HepG2 (cell line): ENCODE results near the gene ACSS2. TPM values are rescaled to one million over a fixed set of nuclear protein-coding genes. Genes with fewer than 3 reads are reported as not detected.

Source experiments
- ATAC-seq: fragments of 200-7000 bp; cut with Tn5 transposase; 3 replicates; pipeline ENCODE4 v1.9.1; 2020; ENCODE audit warnings: mild to moderate bottlenecking, moderate library complexity
- BruUV-seq: library from RNA; stranded (reverse); fragments of 400-500 nt; replicated peaks from 2 replicates; lab custom pipeline; 2021; lab: Mats Ljungman, UMichigan
- CTCF ChIA-PET: fragments of 300-600 bp; formaldehyde crosslinking; extraction: SDS; loops from one replicate; lab custom pipeline; 2021; ENCODE audit warnings: low total read pairs, inconsistent platforms, low intra/inter-chr PET ratio; lab: Yijun Ruan, JAX
- POLR2A ChIA-PET: fragments of 350-600 bp; sonication (Branson Sonifier 250); formaldehyde crosslinking; loops from one replicate; lab custom pipeline; 2020; ENCODE audit warnings: antibody characterized with exemption, inconsistent platforms; lab: Yijun Ruan, JAX
- DNase-seq: peaks from one replicate; pipeline ENCODE4 v3.0.0-alpha.2; 2015; ENCODE audit warnings: low spot score
- FAIRE-seq: peaks from 3 replicates; lab custom pipeline; 2011; peaks lifted over from hg19 to GRCh38; lab: Jason Lieb, UNC
- H2AFZ ChIP-seq: one replicate; pipeline ENCODE4 v1.6.1; 2011; ENCODE audit warnings: low read length, inconsistent platforms
- H3K27ac ChIP-seq: fragments of 300-600 bp; 3 replicates; pipeline ENCODE4 v1.8.0; 2011; ENCODE audit warnings: mixed run types, mild to moderate bottlenecking, mixed read lengths, low read length, inconsistent platforms; ENCODE audit not compliant: insufficient read depth; ENCODE audit errors: extremely low read length
- H3K27me3 ChIP-seq, 2 experiments: fragments of 200-600 bp in 1 of 2; 2 replicates in 1 of 2; 3 replicates in 1 of 2; pipeline versions ENCODE4 v1.6.0 to v1.8.0; 2011; ENCODE audit warnings: low read length in 2 of 2, mild to moderate bottlenecking in 2 of 2, moderate library complexity in 2 of 2, inconsistent platforms in 1 of 2; ENCODE audit not compliant: insufficient read depth in 2 of 2, control insufficient read depth in 1 of 2
- H3K36me3 ChIP-seq, 2 experiments: fragments of 200-600 bp in 1 of 2; replicated peaks in 1 of 2; 2 replicates in 1 of 2; 3 replicates in 1 of 2; pipeline versions ENCODE4 v1.5.1 to v1.8.0; 2011; ENCODE audit warnings: low read length in 2 of 2, inconsistent platforms in 1 of 2; ENCODE audit not compliant: insufficient read depth in 2 of 2, control insufficient read depth in 1 of 2
- H3K4me1 ChIP-seq: 2 replicates; pipeline ENCODE4 v1.5.1; 2012; ENCODE audit warnings: low read length, inconsistent platforms; ENCODE audit not compliant: insufficient read depth
- H3K4me2 ChIP-seq: 2 replicates; pipeline ENCODE4 v1.6.0; 2011; ENCODE audit warnings: low read depth, low read length, inconsistent platforms
- H3K4me3 ChIP-seq, 3 experiments: fragments of 200-600 bp in 1 of 3; sonication (generic), shearing (Covaris generic) in 1 of 3; replicated peaks in 1 of 3; 2 replicates each; pipeline ENCODE4 v1.5.1; 2011 to 2016; ENCODE audit warnings: low read length in 3 of 3, inconsistent platforms in 2 of 3, low read depth in 2 of 3, mild to moderate bottlenecking in 2 of 3, control low read depth in 1 of 3, mixed read lengths in 1 of 3; ENCODE audit not compliant: insufficient read depth in 1 of 3
- H3K79me2 ChIP-seq: one replicate; pipeline ENCODE4 v1.6.1; 2011; ENCODE audit warnings: low read length, inconsistent platforms; ENCODE audit not compliant: insufficient read depth
- H3K9ac ChIP-seq: 2 replicates; pipeline ENCODE4 v1.6.0; 2011; ENCODE audit warnings: mild to moderate bottlenecking, low read depth, low read length, inconsistent platforms; ENCODE audit not compliant: insufficient read depth
- H3K9me3 ChIP-seq: 2 replicates; pipeline ENCODE4 v1.5.1; 2012; ENCODE audit warnings: mild to moderate bottlenecking, low read length
- H4K20me1 ChIP-seq: 2 replicates; pipeline ENCODE4 v1.6.0; 2011; ENCODE audit warnings: inconsistent platforms, mild to moderate bottlenecking, low read length, moderate library complexity; ENCODE audit not compliant: insufficient read depth
- AGO1 ChIP-seq: fragments of 200-400 bp; formaldehyde crosslinking; IDR thresholded peaks from 2 replicates; pipeline ENCODE4 v1.6.1; 2017; ENCODE audit warnings: mild to moderate bottlenecking, low read depth, low read length, moderate library complexity; ENCODE audit not compliant: poor library complexity, severe bottlenecking
- CCAR2 ChIP-seq: fragments of 200-400 bp; formaldehyde crosslinking; optimal IDR thresholded peaks from 2 replicates; pipeline ENCODE3; 2018; ENCODE audit warnings: low read depth, mild to moderate bottlenecking, low read length, moderate library complexity
- FOXK2 ChIP-seq: fragments of 450-650 bp; IDR thresholded peaks from 2 replicates; pipeline ENCODE4 v1.6.1; 2016
- JUN ChIP-seq: sonication (generic); formaldehyde crosslinking; IDR thresholded peaks from 2 replicates; pipeline ENCODE4 v1.4.0; 2020; ENCODE audit warnings: mild to moderate bottlenecking, missing genetic modification reagents
- MAX ChIP-seq: IDR thresholded peaks from 2 replicates; pipeline ENCODE4 v1.6.1; 2012; ENCODE audit warnings: inconsistent platforms
- MYPOP ChIP-seq: sonication (generic); formaldehyde crosslinking; IDR thresholded peaks from 2 replicates; pipeline ENCODE4 v1.8.1; 2023; ENCODE audit warnings: mild to moderate bottlenecking, moderate library complexity, missing genetic modification reagents
- NFYB ChIP-seq: sonication (generic); formaldehyde crosslinking; IDR thresholded peaks from 2 replicates; pipeline ENCODE4 v1.4.0; 2020; ENCODE audit warnings: missing genetic modification reagents
- POLR2AphosphoS5 ChIP-seq: IDR thresholded peaks from 2 replicates; pipeline ENCODE4 v1.6.1; 2012; ENCODE audit warnings: low read depth, low read length
- RBM22 ChIP-seq: fragments of 200-400 bp; formaldehyde crosslinking; optimal IDR thresholded peaks from 2 replicates; pipeline ENCODE3; 2017; ENCODE audit warnings: mild to moderate bottlenecking, low read length, moderate library complexity
- RFX3 ChIP-seq: IDR thresholded peaks from 2 replicates; pipeline ENCODE4 v1.6.1; 2016; ENCODE audit warnings: missing biosample characterization, missing genetic modification reagents
- STAT6 ChIP-seq: sonication (generic); formaldehyde crosslinking; IDR thresholded peaks from 2 replicates; pipeline ENCODE4 v1.4.0; 2020; ENCODE audit warnings: missing genetic modification reagents, mild to moderate bottlenecking, borderline replicate concordance
- ZNF12 ChIP-seq: sonication (generic); formaldehyde crosslinking; IDR thresholded peaks from 2 replicates; pipeline ENCODE4 v1.5.0; 2020; ENCODE audit warnings: missing genetic modification reagents
- ZSCAN12 ChIP-seq: sonication (generic); formaldehyde crosslinking; IDR thresholded peaks from 2 replicates; pipeline ENCODE4 v1.9.0; 2021; ENCODE audit warnings: mild to moderate bottlenecking, missing genetic modification reagents
- WGBS: methylation state at CpG from one replicate; pipeline ENCODE4 v1.1.6; 2017; ENCODE audit warnings: low lambda C conversion rate; 5-methylcytosine and 5-hydroxymethylcytosine counted together
- in situ Hi-C: cut with HindIII; loops from 2 replicates; pipeline ENCODE4 v1.10.0; 2017; ENCODE audit warnings: low pct_unique_long_range_greater_than_20kb; ENCODE audit not compliant: extremely low pct_ligation_motif_present
- intact Hi-C: fragments of 100-400 bp; cut with micrococcal nuclease; formaldehyde crosslinking; loops from one replicate; pipeline ENCODE4 v1.10.0; 2022; ENCODE audit not compliant: unreplicated experiment
- polyA plus RNA-seq, 8 experiments: library from polyadenylated mRNA; depleted of rRNA in 3 of 8; stranded (reverse) in 7 of 8; unstranded in 1 of 8; fragments of >200 nt; fragmentation: Illumina TruSeq in 4 of 8; extraction: Trizol in 4 of 8; gene quantifications; 2 replicates each; pipeline versions ENCODE4 v1.2.1 to v1.2.3, GENCODE V29; 2011 to 2016; ENCODE audit warnings: low read depth in 4 of 8, missing spikeins in 1 of 8, mixed read lengths in 1 of 8; ENCODE audit not compliant: insufficient read depth in 1 of 8
- total RNA-seq, 5 experiments: library from RNA; depleted of rRNA; stranded (reverse); fragments of >200 nt; fragmentation: Illumina TruSeq; extraction: Trizol; gene quantifications; 2 replicates each; pipeline ENCODE4 v1.2.3, GENCODE V29; 2016; ENCODE audit warnings: low read depth in 1 of 5
- TF ChIP-seq, protein P1 (sequence below): sonication (generic); formaldehyde crosslinking; IDR thresholded peaks from 2 replicates; pipeline ENCODE4 v1.4.0; 2020; ENCODE audit warnings: missing genetic modification reagents
- TF ChIP-seq, protein P2 (sequence below): IDR thresholded peaks from 2 replicates; pipeline ENCODE4 v1.6.1; 2016; ENCODE audit warnings: low read depth, borderline replicate concordance

The ACSS2 gene
- total and polyA plus RNA-seq, 2 of the 13 experiments (the other 11 are each of a cell fraction or from before 2014, with no cell fraction given) = 72.8 to 89.7 TPM

- peaks cover 30 to 82% of the 10 kb centered on the region in 2 experiments for H3K36me3 ChIP-seq
- no TSS peak for BruUV-seq
- no peak overlapping the region for H2AFZ ChIP-seq
- TF ChIP-seq NFYB (CRISPR knock-in tag) (no peak), CCAR2 (no peak), RFX3 (CRISPR knock-in tag) (no peak), JUN (CRISPR knock-in tag) (no peak), STAT6 (no peak)
- in situ Hi-C loops = no loop called here
- no peak overlapping the region for H3K27ac ChIP-seq
- intact Hi-C loops = no loop called here
- no peaks in the 10 kb centered on the region for H3K4me1 ChIP-seq
- H3K9me3 ChIP-seq = no peaks in the 10 kb centered on the region; the same call in 1 of the 2 replicates
- POLR2A ChIA-PET = interaction anchor here (0.8 kb wide), 1 partner anchor 224 kb away, joined by 3 read pairs; no protein-coding TSS in a partner anchor
- CTCF ChIA-PET = no interaction called here
- WGBS = 73% methylated on average over 1 of the region's 1 CpG
- no peak for DNase-seq
- H3K4me3 ChIP-seq = no peak overlapping the region
- no peaks in the 10 kb centered on the region for H3K79me2 ChIP-seq
- ATAC-seq = no peak
- no peak overlapping the region for H3K9ac ChIP-seq
- no peak overlapping the region for H3K4me2 ChIP-seq
- no peak for FAIRE-seq
- H3K27me3 ChIP-seq = no peaks in the 10 kb centered on the region
- no peaks in the 10 kb centered on the region for H4K20me1 ChIP-seq
These were observed 51.3 kb downstream of the ACSS2 start for GRCh38 chr20:34927736-34928135.

DNA sequence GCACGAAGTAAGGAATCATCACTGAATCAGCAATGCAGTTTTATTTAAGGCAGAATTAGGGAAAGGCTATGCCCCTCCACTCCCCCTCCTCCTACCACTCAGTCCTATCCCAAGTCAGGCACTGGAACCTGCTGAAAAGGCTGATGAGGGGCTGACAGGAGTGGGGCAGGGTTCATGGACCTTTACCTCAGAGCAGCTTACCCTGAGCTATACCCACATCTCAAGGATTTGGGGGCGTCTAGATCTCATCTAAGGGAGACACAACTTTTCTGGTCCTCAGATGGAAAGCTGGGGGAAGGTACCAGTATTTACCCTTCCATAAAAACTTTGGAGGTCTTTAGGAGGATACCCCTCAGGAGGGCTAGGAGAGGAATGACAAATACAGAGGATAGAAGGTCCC is 52.0 kb downstream of the ACSS2 start:
- no peak overlapping the region for H2AFZ ChIP-seq
- no peak overlapping the region for H3K9ac ChIP-seq
- ATAC-seq (no peak), DNase-seq (no peak)
- BruUV-seq = no TSS peak
- in situ Hi-C loops = no loop called here
- no peaks in the 10 kb centered on the region for H3K79me2 ChIP-seq
- WGBS = 100% methylated on average over 2 of the region's 2 CpGs
- H3K27me3 ChIP-seq = no peaks in the 10 kb centered on the region
- H3K27ac ChIP-seq = no peak overlapping the region
- peaks cover 32 to 81% of the 10 kb centered on the region in 2 experiments for H3K36me3 ChIP-seq
- TF ChIP-seq MAX (no peak), AGO1 (no peak), ZNF12 (CRISPR knock-in tag) (0 out of 2 replicates have a peak, but pooled peaks have one; percentile 54), ZSCAN12 (CRISPR knock-in tag) (no peak), POLR2AphosphoS5 (0 out of 2 replicates have a peak, but pooled peaks have one; percentile 7), MYPOP (CRISPR knock-in tag) (no peak), FOXK2 (no peak), RBM22 (peak; percentile 63)
- TF ChIP-seq, protein P1, sequence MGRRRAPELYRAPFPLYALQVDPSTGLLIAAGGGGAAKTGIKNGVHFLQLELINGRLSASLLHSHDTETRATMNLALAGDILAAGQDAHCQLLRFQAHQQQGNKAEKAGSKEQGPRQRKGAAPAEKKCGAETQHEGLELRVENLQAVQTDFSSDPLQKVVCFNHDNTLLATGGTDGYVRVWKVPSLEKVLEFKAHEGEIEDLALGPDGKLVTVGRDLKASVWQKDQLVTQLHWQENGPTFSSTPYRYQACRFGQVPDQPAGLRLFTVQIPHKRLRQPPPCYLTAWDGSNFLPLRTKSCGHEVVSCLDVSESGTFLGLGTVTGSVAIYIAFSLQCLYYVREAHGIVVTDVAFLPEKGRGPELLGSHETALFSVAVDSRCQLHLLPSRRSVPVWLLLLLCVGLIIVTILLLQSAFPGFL (CRISPR knock-in tag) = no peak
- TF ChIP-seq, protein P2, sequence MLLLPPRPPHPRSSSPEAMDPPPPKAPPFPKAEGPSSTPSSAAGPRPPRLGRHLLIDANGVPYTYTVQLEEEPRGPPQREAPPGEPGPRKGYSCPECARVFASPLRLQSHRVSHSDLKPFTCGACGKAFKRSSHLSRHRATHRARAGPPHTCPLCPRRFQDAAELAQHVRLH (CRISPR knock-in tag) = no peak
- TF ChIP-seq, all 625 proteins: peak for 3
- Histone ChIP-seq H3K4me3 (no peak overlapping the region), H3K4me2 (no peak overlapping the region), H3K4me1 (no peaks in the 10 kb centered on the region), H4K20me1 (no peaks in the 10 kb centered on the region), H3K9me3 (no peaks in the 10 kb centered on the region)
- FAIRE-seq = no peak
- intact Hi-C loops = no loop called here
- CTCF ChIA-PET = no interaction called here
- POLR2A ChIA-PET = interaction anchor here (0.8 kb wide), 1 partner anchor 225 kb away, joined by 3 read pairs; no protein-coding TSS in a partner anchor
